A549 treated with DMSO at 1 μM for 4 hours (cell line): ENCODE data around the gene MIER2. TPM values are rescaled to one million over a fixed set of nuclear protein-coding genes. Genes with fewer than 3 reads are reported as not detected.

Experiments used
- total RNA-seq: library from RNA; stranded (reverse); fragments of 200-300 nt; extraction: Qiagen RNA extraction; gene quantifications from 5 replicates; pipeline ENCODE4 v1.2.3, GENCODE V29; 2022; ENCODE audit warnings: low read depth

The MIER2 gene
- 17.8 to 23.8 TPM (median 19.7 TPM) in 5 replicates for total RNA-seq

GRCh38 chr19:344625-345319 is at the start of gene MIER2:
Gene MIER2 (minus strand): TSS chr19:344796. CDS start chr19:344782, 14 bp downstream.

GRCh38 chr19:291006-291521 is 53.5 kb downstream of the MIER2 start, which contains the start of gene PLPP2:
Gene PLPP2 (minus strand): TSS chr19:291403. CDS start chr19:291336, 67 bp downstream.

Other genes starting within 250 kb of the MIER2 start
- not detected in 5 replicates for gene OR4F17, start 237.7 kb downstream of the MIER2 start, total RNA-seq
- 89.1 to 113 TPM (median 104 TPM) in 5 replicates for gene PLPP2, start 53.4 kb downstream of the MIER2 start, total RNA-seq
- gene C2CD4C, start 64.4 kb upstream of the MIER2 start, total RNA-seq: 0.22 to 0.60 TPM (median 0.58 TPM) in 5 replicates
- 0.82 to 1.1 TPM (median 0.95 TPM) in 5 replicates for gene SHC2, start 116.2 kb upstream of the MIER2 start, total RNA-seq
- 0.17 to 0.42 TPM (median 0.31 TPM) in 5 replicates for gene MADCAM1, start 151.7 kb upstream of the MIER2 start, total RNA-seq
- 10.7 to 15.7 TPM (median 14.1 TPM) in 5 replicates for gene TPGS1, start 162.7 kb upstream of the MIER2 start, total RNA-seq
- 67.0 to 104 TPM (median 93.1 TPM) in 5 replicates for gene CDC34, start 187.0 kb upstream of the MIER2 start, total RNA-seq
- 0.23 to 0.31 TPM (median 0.26 TPM) in 5 replicates for gene GZMM, start 199.3 kb upstream of the MIER2 start, total RNA-seq
- gene BSG, start 227.8 kb upstream of the MIER2 start, total RNA-seq: 669 to 733 TPM (median 672 TPM) in 5 replicates
- 30.9 to 43.9 TPM (median 36.4 TPM) in 5 replicates for gene HCN2, start 245.1 kb upstream of the MIER2 start, total RNA-seq